Measurements from ENCODE around the gene TESK2.

- TF ChIP-seq CTCF (IDR thresholded peaks at IDR 0.05): no peak
- TF ChIP-seq POLR2A (IDR thresholded peaks at IDR 0.05): no peak
These were observed 10.5 kb upstream of the TESK2 start for GRCh38 chr1:45501505-45501859.

All from heart left ventricle (tissue), 13 donors.